Measurements from ENCODE around the gene CHD3. TPM values are rescaled to one million over a fixed set of nuclear protein-coding genes. Genes with fewer than 3 reads are reported as not detected.

CHD3 gene
- total and polyA plus RNA-seq, 4 donors: 60.9 to 112 (median 76.5) TPM

DNA sequence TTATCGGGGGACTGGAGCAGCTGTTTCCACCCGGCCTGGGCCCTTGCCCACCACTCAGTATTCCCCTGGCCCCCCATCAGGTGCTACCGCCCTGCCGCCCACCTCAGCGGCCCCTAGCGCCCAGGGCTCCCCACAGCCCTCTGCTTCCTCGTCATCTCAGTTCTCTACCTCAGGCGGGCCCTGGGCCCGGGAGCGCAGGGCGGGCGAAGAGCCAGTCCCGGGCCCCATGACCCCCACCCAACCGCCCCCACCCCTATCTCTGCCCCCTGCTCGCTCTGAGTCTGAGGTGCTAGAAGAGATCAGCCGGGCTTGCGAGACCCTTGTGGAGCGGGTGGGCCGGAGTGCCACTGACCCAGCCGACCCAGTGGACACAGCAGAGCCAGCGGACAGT is 39.9 kb upstream of the CHD3 start:
- Histone ChIP-seq H3K4me3 (no peak overlapping the region), H3K36me3 (ENCODE audit: control insufficient read depth in 4 of 4, insufficient read depth in 4 of 4, low read length in 4 of 4) (peaks cover 8 to 70% (median 37%) of the 10 kb centered on the region in 4 donors)
- no peak for DNase-seq

GRCh38 chr17:7849130-7849750 is 39.3 kb upstream of the CHD3 start:
- Histone ChIP-seq H3K36me3 (ENCODE audit: control insufficient read depth in 4 of 4, insufficient read depth in 4 of 4, low read length in 4 of 4) (peaks cover 8 to 73% (median 37%) of the 10 kb centered on the region in 4 donors), H3K27me3 (ENCODE audit: control insufficient read depth in 3 of 3, insufficient read depth in 3 of 3, low read length in 2 of 3) (no peaks in the 10 kb centered on the region), H3K9me3 (ENCODE audit: control insufficient read depth in 4 of 4, insufficient read depth in 3 of 4, low read length in 3 of 4) (no peaks in the 10 kb centered on the region), H3K9ac (ENCODE audit: insufficient read depth in 1 of 2, low read length in 2 of 2) (no peak overlapping the region), H3K4me3 (no peak overlapping the region), H3K4me1 (ENCODE audit: control insufficient read depth in 5 of 5, insufficient read depth in 5 of 5, low read length in 5 of 5) (peaks cover 0 to 12% (median 4%) of the 10 kb centered on the region in 5 donors), H3K27ac (ENCODE audit: low read depth in 1 of 2, low read length in 1 of 2) (no peak overlapping the region)
- no peak for ATAC-seq (ENCODE audit: insufficient read depth, low FRiP score)
- 91 to 93% methylated on average over 35 of the region's 35 CpGs for WGBS, 2 donors
- DNase-seq: no peak
- TF ChIP-seq, protein P1, sequence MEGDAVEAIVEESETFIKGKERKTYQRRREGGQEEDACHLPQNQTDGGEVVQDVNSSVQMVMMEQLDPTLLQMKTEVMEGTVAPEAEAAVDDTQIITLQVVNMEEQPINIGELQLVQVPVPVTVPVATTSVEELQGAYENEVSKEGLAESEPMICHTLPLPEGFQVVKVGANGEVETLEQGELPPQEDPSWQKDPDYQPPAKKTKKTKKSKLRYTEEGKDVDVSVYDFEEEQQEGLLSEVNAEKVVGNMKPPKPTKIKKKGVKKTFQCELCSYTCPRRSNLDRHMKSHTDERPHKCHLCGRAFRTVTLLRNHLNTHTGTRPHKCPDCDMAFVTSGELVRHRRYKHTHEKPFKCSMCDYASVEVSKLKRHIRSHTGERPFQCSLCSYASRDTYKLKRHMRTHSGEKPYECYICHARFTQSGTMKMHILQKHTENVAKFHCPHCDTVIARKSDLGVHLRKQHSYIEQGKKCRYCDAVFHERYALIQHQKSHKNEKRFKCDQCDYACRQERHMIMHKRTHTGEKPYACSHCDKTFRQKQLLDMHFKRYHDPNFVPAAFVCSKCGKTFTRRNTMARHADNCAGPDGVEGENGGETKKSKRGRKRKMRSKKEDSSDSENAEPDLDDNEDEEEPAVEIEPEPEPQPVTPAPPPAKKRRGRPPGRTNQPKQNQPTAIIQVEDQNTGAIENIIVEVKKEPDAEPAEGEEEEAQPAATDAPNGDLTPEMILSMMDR (IDR thresholded peaks at IDR 0.05; ENCODE audit: control extremely low read depth, extremely low read depth): no peak

More for the DNA sequence above, 39.9 kb upstream of the CHD3 start:
- TF ChIP-seq, protein P1 (IDR thresholded peaks at IDR 0.05; ENCODE audit: control extremely low read depth, extremely low read depth): no peak
- no peak for ATAC-seq (ENCODE audit: insufficient read depth, low FRiP score)
- H3K27me3 ChIP-seq (ENCODE audit: control insufficient read depth in 3 of 3, insufficient read depth in 3 of 3, low read length in 2 of 3): no peaks in the 10 kb centered on the region
- no peak overlapping the region for H3K27ac ChIP-seq (ENCODE audit: low read depth in 1 of 2, low read length in 1 of 2)
- H3K9me3 ChIP-seq (ENCODE audit: control insufficient read depth in 4 of 4, insufficient read depth in 3 of 4, low read length in 3 of 4): no peaks in the 10 kb centered on the region
- no peak overlapping the region for H3K9ac ChIP-seq (ENCODE audit: insufficient read depth in 1 of 2, low read length in 2 of 2)
- WGBS, 2 donors: 94 to 95% methylated on average over 21 of the region's 21 CpGs
- peaks cover 0 to 15% (median 4%) of the 10 kb centered on the region in 5 donors for H3K4me1 ChIP-seq (ENCODE audit: control insufficient read depth in 5 of 5, insufficient read depth in 5 of 5, low read length in 5 of 5)

- 85 to 90% methylated on average over 12 of the region's 12 CpGs for WGBS, 2 donors
- DNase-seq (no peak), ATAC-seq (ENCODE audit: insufficient read depth, low FRiP score) (no peak)
- H3K4me3 ChIP-seq: no peak overlapping the region
- no peaks in the 10 kb centered on the region for H3K27me3 ChIP-seq (ENCODE audit: control insufficient read depth in 3 of 3, insufficient read depth in 3 of 3, low read length in 2 of 3)
- TF ChIP-seq, protein P1 (IDR thresholded peaks at IDR 0.05; ENCODE audit: control extremely low read depth, extremely low read depth): no peak
- H3K27ac ChIP-seq (ENCODE audit: low read depth in 1 of 2, low read length in 1 of 2): no peak overlapping the region
- H3K9ac ChIP-seq (ENCODE audit: insufficient read depth in 1 of 2, low read length in 2 of 2): no peak overlapping the region
- H3K36me3 ChIP-seq (ENCODE audit: control insufficient read depth in 4 of 4, insufficient read depth in 4 of 4, low read length in 4 of 4): peaks cover 8 to 73% (median 37%) of the 10 kb centered on the region in 4 donors
- peaks cover 0 to 7% (median 4%) of the 10 kb centered on the region in 5 donors for H3K4me1 ChIP-seq (ENCODE audit: control insufficient read depth in 5 of 5, insufficient read depth in 5 of 5, low read length in 5 of 5)
- H3K9me3 ChIP-seq (ENCODE audit: control insufficient read depth in 4 of 4, insufficient read depth in 3 of 4, low read length in 3 of 4): no peaks in the 10 kb centered on the region
Measured at GRCh38 chr17:7849751-7850504, 38.7 kb upstream of the CHD3 start.

All from lung (tissue), 12 donors.